Cardiac muscle cell (in vitro differentiated cells and primary cell): Measurements from ENCODE around the gene ROPN1L. TPM values are rescaled to one million over a fixed set of nuclear protein-coding genes. Genes with fewer than 3 reads are reported as not detected.

Source experiments
- DNase-seq, 2 donors: peaks; one replicate each; pipeline versions ENCODE4 v3.0.0 to v3.0.0-alpha.2; 2010 to 2017; ENCODE audit warnings: low read depth in 1 of 2, low spot score in 1 of 2
- H3K27ac ChIP-seq: fragments of 200-600 bp; sonication (generic); 2 replicates; pipeline ENCODE4 v1.5.1; 2016
- H3K27me3 ChIP-seq: fragments of 200-600 bp; sonication (generic); 2 replicates; pipeline ENCODE4 v1.6.0; 2016; ENCODE audit warnings: control low read depth
- H3K36me3 ChIP-seq: fragments of 200-600 bp; sonication (generic); 2 replicates; pipeline ENCODE4 v1.5.1; 2016; ENCODE audit warnings: control low read depth
- H3K4me1 ChIP-seq: fragments of 200-600 bp; sonication (generic); 2 replicates; pipeline ENCODE4 v1.8.1; 2017; ENCODE audit warnings: low read depth, mild to moderate bottlenecking, mixed run types
- H3K4me3 ChIP-seq: fragments of 200-600 bp; sonication (generic); 2 replicates; pipeline ENCODE4 v1.5.1; 2016; ENCODE audit warnings: mild to moderate bottlenecking
- H3K9me3 ChIP-seq: fragments of 200-600 bp; sonication (generic); 2 replicates; pipeline ENCODE4 v1.5.1; 2017; ENCODE audit warnings: low read depth, mild to moderate bottlenecking, control low read depth
- polyA plus RNA-seq: library from polyadenylated mRNA; unstranded; fragments of >200 nt; fragmentation: Nextera tagmentation; extraction: Ambion mirVana; gene quantifications from 2 replicates; pipeline ENCODE4 v1.2.1, GENCODE V29; 2016
- total RNA-seq: library from RNA; depleted of rRNA; stranded (reverse); fragments of >200 nt; gene quantifications from 2 replicates; pipeline ENCODE4 v1.2.3, GENCODE V29; 2016
- TF ChIP-seq, protein P1 (sequence below): IDR thresholded peaks from 2 replicates; pipeline ENCODE4 v1.5.1; 2012; ENCODE audit warnings: low read depth, mild to moderate bottlenecking, low read length

ROPN1L gene
- total and polyA plus RNA-seq, 2 experiments from 2014 or later, result 1.3 TPM

DNA sequence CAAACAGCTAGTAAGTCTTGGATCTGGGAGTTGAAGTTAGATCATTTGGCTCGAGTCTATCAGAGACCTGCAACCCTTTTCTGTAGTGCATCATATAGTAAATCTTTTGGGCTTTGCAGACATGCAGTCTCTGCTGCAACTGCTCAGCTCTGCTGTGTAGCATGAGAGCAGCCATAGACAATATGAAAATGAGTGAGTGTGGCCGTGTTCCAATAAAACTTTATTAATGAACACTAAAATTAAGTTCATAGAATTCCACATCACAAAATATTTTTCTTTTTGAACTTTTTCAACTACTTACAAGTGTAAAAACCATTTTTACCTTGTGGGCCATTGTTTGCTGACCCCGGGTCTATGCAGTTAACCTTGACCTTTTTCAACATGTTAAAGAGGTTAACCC lies 35.2 kb downstream of the ROPN1L start:
- Histone ChIP-seq H3K36me3 (no peaks in the 10 kb centered on the region), H3K9me3 (no peaks in the 10 kb centered on the region), H3K27me3 (no peaks in the 10 kb centered on the region), H3K27ac (no peak overlapping the region), H3K4me1 (peaks cover 4% of the 10 kb centered on the region), H3K4me3 (no peak overlapping the region)
- TF ChIP-seq, protein P1, sequence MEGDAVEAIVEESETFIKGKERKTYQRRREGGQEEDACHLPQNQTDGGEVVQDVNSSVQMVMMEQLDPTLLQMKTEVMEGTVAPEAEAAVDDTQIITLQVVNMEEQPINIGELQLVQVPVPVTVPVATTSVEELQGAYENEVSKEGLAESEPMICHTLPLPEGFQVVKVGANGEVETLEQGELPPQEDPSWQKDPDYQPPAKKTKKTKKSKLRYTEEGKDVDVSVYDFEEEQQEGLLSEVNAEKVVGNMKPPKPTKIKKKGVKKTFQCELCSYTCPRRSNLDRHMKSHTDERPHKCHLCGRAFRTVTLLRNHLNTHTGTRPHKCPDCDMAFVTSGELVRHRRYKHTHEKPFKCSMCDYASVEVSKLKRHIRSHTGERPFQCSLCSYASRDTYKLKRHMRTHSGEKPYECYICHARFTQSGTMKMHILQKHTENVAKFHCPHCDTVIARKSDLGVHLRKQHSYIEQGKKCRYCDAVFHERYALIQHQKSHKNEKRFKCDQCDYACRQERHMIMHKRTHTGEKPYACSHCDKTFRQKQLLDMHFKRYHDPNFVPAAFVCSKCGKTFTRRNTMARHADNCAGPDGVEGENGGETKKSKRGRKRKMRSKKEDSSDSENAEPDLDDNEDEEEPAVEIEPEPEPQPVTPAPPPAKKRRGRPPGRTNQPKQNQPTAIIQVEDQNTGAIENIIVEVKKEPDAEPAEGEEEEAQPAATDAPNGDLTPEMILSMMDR, result no peak
- no peak for DNase-seq

DNA sequence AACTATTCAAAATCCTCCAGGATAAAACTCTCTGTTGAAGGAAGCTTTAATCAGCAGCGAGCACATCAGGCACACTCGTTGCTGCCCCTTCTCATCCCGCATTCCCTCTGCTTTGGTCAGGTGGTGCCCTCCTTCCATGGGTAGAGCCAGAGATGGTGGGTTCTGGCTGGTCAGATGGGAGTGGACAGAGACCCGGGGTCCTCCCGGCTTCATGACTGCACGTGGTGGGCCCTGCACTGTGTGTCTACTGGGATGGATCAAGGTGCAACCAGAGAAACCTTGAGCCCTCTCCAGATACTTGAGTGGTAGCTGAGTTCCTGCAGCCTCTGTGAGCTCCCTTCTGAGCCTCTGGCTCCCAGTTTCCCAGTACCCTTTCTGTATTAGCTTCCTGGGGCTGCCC lies 36.3 kb downstream of the ROPN1L start:
- no peak overlapping the region for H3K27ac ChIP-seq
- no peak overlapping the region for H3K4me3 ChIP-seq
- peaks cover 4% of the 10 kb centered on the region for H3K4me1 ChIP-seq
- DNase-seq, result no peak
- TF ChIP-seq, protein P1, result no peak
- no peaks in the 10 kb centered on the region for H3K36me3 ChIP-seq
- H3K27me3 ChIP-seq, result no peaks in the 10 kb centered on the region
- no peaks in the 10 kb centered on the region for H3K9me3 ChIP-seq

GRCh38 chr5:10478436-10478835 lies 36.8 kb downstream of the ROPN1L start:
- H3K27ac ChIP-seq, result no peak overlapping the region
- no peaks in the 10 kb centered on the region for H3K27me3 ChIP-seq
- TF ChIP-seq, protein P1, result no peak
- H3K36me3 ChIP-seq, result no peaks in the 10 kb centered on the region
- DNase-seq, result no peak
- H3K9me3 ChIP-seq, result no peaks in the 10 kb centered on the region
- peaks cover 4% of the 10 kb centered on the region for H3K4me1 ChIP-seq
- H3K4me3 ChIP-seq, result no peak overlapping the region

GRCh38 chr5:10479154-10479721 lies 37.6 kb downstream of the ROPN1L start:
- Histone ChIP-seq H3K27ac (no peak overlapping the region), H3K27me3 (no peaks in the 10 kb centered on the region), H3K36me3 (no peaks in the 10 kb centered on the region), H3K4me1 (peaks cover 4% of the 10 kb centered on the region), H3K9me3 (no peaks in the 10 kb centered on the region), H3K4me3 (no peak overlapping the region)
- TF ChIP-seq, protein P1, result no peak
- peak in 1 of 2 donors; percentile 64 for DNase-seq

DNA sequence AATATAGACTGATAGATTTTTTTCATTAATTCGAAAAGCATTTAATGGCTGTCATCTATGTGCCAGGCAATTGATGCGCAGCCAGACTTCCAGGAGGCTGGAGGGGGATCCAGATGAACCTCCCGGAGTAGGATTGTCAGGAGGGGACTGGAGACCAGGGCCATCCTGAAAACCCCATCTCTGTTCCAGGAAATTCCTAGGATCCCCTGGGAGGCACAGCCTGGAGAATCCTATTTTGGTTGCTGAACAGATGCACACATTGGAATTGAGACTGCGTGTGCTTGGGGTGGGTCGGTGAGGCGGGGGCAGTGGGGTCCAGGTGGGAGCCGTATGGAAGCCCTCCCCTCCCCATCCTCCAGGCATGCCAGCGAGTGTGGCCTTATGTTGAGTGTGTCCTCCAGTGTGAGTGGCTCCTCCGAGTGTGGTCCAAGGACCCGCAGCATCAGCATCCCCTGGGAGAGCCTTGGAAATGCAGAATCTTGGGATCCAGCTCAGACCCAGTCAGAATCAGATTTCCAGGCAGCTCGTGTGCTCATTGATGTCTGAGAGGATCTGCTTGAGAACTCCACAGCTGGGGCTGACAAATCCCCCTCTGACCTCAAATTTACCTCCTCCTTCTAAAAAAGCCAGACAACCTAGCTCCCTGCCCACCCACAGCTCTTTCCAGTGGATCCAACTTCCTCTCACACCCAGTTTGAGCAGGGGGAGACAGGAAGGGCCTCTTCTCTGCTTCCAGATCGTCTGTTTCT lies 38.7 kb downstream of the ROPN1L start:
- DNase-seq, result no peak
- Histone ChIP-seq H3K9me3 (no peaks in the 10 kb centered on the region), H3K36me3 (no peaks in the 10 kb centered on the region), H3K27me3 (no peaks in the 10 kb centered on the region), H3K4me3 (no peak overlapping the region), H3K4me1 (peaks cover 4% of the 10 kb centered on the region), H3K27ac (peak overlapping the region; percentile 31)
- TF ChIP-seq, protein P1, result no peak
